Ovary (tissue), 3 donors: Measurements from ENCODE around the gene DES.

Experiments
- EP300 ChIP-seq: sonication (generic); formaldehyde crosslinking; IDR thresholded peaks from one replicate; pipeline ENCODE4 v1.6.1; 2017; ENCODE audit warnings: antibody characterized with exemption
- POLR2A ChIP-seq: fragments of 450-650 bp; IDR thresholded peaks from one replicate; pipeline ENCODE4 v1.6.1; 2017; ENCODE audit warnings: antibody characterized with exemption, mild to moderate bottlenecking, moderate library complexity
- TF ChIP-seq, protein P1 (sequence below), 3 donors: fragments of 450-650 bp in 2 of 3; fragments of 200-600 bp in 1 of 3; IDR thresholded peaks; one replicate each; pipeline versions ENCODE4 v1.5.1 to v1.8.0; 2016 to 2022; ENCODE audit warnings: antibody characterized with exemption in 3 of 3, mild to moderate bottlenecking in 1 of 3
- donor health status: DM: no; HTN: no; CAD: no.

DNA sequence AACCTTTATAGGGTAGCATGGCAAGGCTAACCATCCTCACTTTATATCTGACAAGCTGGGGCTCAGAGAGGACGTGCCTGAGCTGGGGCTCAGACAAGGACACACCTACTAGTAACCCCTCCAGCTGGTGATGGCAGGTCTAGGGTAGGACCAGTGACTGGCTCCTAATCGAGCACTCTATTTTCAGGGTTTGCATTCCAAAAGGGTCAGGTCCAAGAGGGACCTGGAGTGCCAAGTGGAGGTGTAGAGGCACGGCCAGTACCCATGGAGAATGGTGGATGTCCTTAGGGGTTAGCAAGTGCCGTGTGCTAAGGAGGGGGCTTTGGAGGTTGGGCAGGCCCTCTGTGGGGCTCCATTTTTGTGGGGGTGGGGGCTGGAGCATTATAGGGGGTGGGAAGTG, 1.2 kb upstream of the DES start:
- TF ChIP-seq, protein P1, sequence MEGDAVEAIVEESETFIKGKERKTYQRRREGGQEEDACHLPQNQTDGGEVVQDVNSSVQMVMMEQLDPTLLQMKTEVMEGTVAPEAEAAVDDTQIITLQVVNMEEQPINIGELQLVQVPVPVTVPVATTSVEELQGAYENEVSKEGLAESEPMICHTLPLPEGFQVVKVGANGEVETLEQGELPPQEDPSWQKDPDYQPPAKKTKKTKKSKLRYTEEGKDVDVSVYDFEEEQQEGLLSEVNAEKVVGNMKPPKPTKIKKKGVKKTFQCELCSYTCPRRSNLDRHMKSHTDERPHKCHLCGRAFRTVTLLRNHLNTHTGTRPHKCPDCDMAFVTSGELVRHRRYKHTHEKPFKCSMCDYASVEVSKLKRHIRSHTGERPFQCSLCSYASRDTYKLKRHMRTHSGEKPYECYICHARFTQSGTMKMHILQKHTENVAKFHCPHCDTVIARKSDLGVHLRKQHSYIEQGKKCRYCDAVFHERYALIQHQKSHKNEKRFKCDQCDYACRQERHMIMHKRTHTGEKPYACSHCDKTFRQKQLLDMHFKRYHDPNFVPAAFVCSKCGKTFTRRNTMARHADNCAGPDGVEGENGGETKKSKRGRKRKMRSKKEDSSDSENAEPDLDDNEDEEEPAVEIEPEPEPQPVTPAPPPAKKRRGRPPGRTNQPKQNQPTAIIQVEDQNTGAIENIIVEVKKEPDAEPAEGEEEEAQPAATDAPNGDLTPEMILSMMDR (IDR thresholded peaks at IDR 0.05), result no peak
- TF ChIP-seq POLR2A (no peak), EP300 (no peak)
